Chondrocyte (in vitro differentiated cells): ENCODE measurements around the gene HLA-DRB5. TPM values are rescaled to one million over a fixed set of nuclear protein-coding genes. Genes with fewer than 3 reads are reported as not detected.

Experiments used
- DNase-seq: peaks from one replicate; pipeline ENCODE4 v3.0.0; 2021; ENCODE audit warnings: mixed read lengths, low spot score
- H3K27ac Mint-ChIP-seq: one replicate; pipeline ENCODE4 v1.8.0; 2021; ENCODE audit warnings: mild to moderate bottlenecking, moderate library complexity, mixed read lengths; ENCODE audit not compliant: unreplicated experiment
- H3K27me3 Mint-ChIP-seq: 2 replicates; pipeline ENCODE4 v1.8.0; 2021; ENCODE audit warnings: low read depth, mixed read lengths
- H3K36me3 Mint-ChIP-seq: 2 replicates; pipeline ENCODE4 v1.8.0; 2021; ENCODE audit warnings: low read depth, mixed read lengths
- H3K4me1 Mint-ChIP-seq: 2 replicates; pipeline ENCODE4 v1.8.0; 2021; ENCODE audit warnings: low read depth, mild to moderate bottlenecking, mixed read lengths
- H3K4me3 Mint-ChIP-seq: one replicate; pipeline ENCODE4 v1.8.0; 2021; ENCODE audit warnings: mild to moderate bottlenecking, moderate library complexity, mixed read lengths; ENCODE audit not compliant: unreplicated experiment
- H3K9me3 Mint-ChIP-seq: 2 replicates; pipeline ENCODE4 v1.8.0; 2021; ENCODE audit warnings: low read depth, mixed read lengths
- CTCF ChIP-seq: fragments of 200-600 bp; sonication (generic); IDR thresholded peaks from 2 replicates; pipeline ENCODE4 v1.5.0; 2021; ENCODE audit warnings: antibody characterized with exemption, mild to moderate bottlenecking, moderate library complexity
- total RNA-seq: library from RNA; stranded (reverse); gene quantifications from 3 replicates; pipeline ENCODE4 v1.2.1, GENCODE V29; 2021

HLA-DRB5 gene
- total RNA-seq, 1 donor from 2014 or later = not detected

- peaks cover 7% of the 10 kb centered on the region for H3K4me1 Mint-ChIP-seq
- no peak overlapping the region for H3K27ac Mint-ChIP-seq
- no peaks in the 10 kb centered on the region for H3K9me3 Mint-ChIP-seq
- DNase-seq = no peak
- no peaks in the 10 kb centered on the region for H3K36me3 Mint-ChIP-seq
- H3K4me3 Mint-ChIP-seq = no peak overlapping the region
- TF ChIP-seq CTCF = no peak
- H3K27me3 Mint-ChIP-seq = peaks cover 51% of the 10 kb centered on the region
Observed at GRCh38 chr6:32522302-32523047, 7.6 kb downstream of the HLA-DRB5 start.

- Mint-ChIP-seq H3K4me1 (peaks cover 7% of the 10 kb centered on the region), H3K4me3 (no peak overlapping the region), H3K27me3 (peaks cover 50% of the 10 kb centered on the region), H3K9me3 (no peaks in the 10 kb centered on the region), H3K36me3 (no peaks in the 10 kb centered on the region), H3K27ac (no peak overlapping the region)
- TF ChIP-seq CTCF = no peak
- no peak for DNase-seq
Observed at GRCh38 chr6:32519910-32520258, 10.2 kb downstream of the HLA-DRB5 start.

GRCh38 chr6:32519118-32519909 lies 10.8 kb downstream of the HLA-DRB5 start:
- Mint-ChIP-seq H3K4me1 (peaks cover 7% of the 10 kb centered on the region), H3K27ac (no peak overlapping the region), H3K9me3 (no peaks in the 10 kb centered on the region), H3K4me3 (no peak overlapping the region), H3K27me3 (peaks cover 49% of the 10 kb centered on the region), H3K36me3 (no peaks in the 10 kb centered on the region)
- no peak for TF ChIP-seq CTCF
- DNase-seq = no peak

GRCh38 chr6:32517654-32518445 lies 12.2 kb downstream of the HLA-DRB5 start:
- H3K27ac Mint-ChIP-seq = no peak overlapping the region
- H3K4me3 Mint-ChIP-seq = no peak overlapping the region
- DNase-seq = no peak
- peaks cover 7% of the 10 kb centered on the region for H3K4me1 Mint-ChIP-seq
- no peak for TF ChIP-seq CTCF
- no peaks in the 10 kb centered on the region for H3K36me3 Mint-ChIP-seq
- no peaks in the 10 kb centered on the region for H3K9me3 Mint-ChIP-seq
- H3K27me3 Mint-ChIP-seq = peaks cover 48% of the 10 kb centered on the region

GRCh38 chr6:32501016-32501415 lies 29.1 kb downstream of the HLA-DRB5 start:
- Mint-ChIP-seq H3K4me1 (no peaks in the 10 kb centered on the region), H3K4me3 (no peak overlapping the region), H3K36me3 (no peaks in the 10 kb centered on the region), H3K27me3 (peaks cover 8% of the 10 kb centered on the region), H3K9me3 (no peaks in the 10 kb centered on the region), H3K27ac (no peak overlapping the region)
- TF ChIP-seq CTCF = no peak
- DNase-seq = no peak
